ENCODE data around the gene KCNQ1OT1.

KCNQ1OT1 gene

GRCh38 chr11:2609345-2609744, 90.4 kb downstream of the KCNQ1OT1 start:
- Histone ChIP-seq H3K9ac (ENCODE audit: low read length) (no peak overlapping the region), H3K79me2 (ENCODE audit: low read length) (no peaks in the 10 kb centered on the region), H3K9me2 (replicated peaks; ENCODE audit: insufficient read depth, low read length) (no peaks in the 10 kb centered on the region), H2AFZ (ENCODE audit: low read length) (no peak overlapping the region), H3K4me2 (ENCODE audit: low read depth, low read length) (no peak overlapping the region), H3K4me3 (ENCODE audit: low read length) (no peak overlapping the region), H3F3A (ENCODE audit: insufficient read depth, low read length) (no peaks in the 10 kb centered on the region), H4K20me1 (ENCODE audit: insufficient read depth, low read length) (no peaks in the 10 kb centered on the region), H3K4me1 (ENCODE audit: low read length) (no peaks in the 10 kb centered on the region), H3K9me3 (replicated peaks; ENCODE audit: insufficient read depth, low read length) (no peaks in the 10 kb centered on the region), H3K27me3 (replicated peaks; ENCODE audit: insufficient read depth, low read length) (no peaks in the 10 kb centered on the region), H3K27ac (ENCODE audit: low read length) (no peak overlapping the region), H3K36me3 (replicated peaks; ENCODE audit: insufficient read depth, low read length) (no peaks in the 10 kb centered on the region)
- TF ChIP-seq EZH2 (optimal IDR thresholded peaks at IDR 0.05; ENCODE audit: low read depth, low read length) (no peak), CTCF (IDR thresholded peaks at IDR 0.05; ENCODE audit: low read length) (no peak), EZH2phosphoT487 (IDR thresholded peaks at IDR 0.05; ENCODE audit: low read length) (no peak)
- no peak for DNase-seq

DNA sequence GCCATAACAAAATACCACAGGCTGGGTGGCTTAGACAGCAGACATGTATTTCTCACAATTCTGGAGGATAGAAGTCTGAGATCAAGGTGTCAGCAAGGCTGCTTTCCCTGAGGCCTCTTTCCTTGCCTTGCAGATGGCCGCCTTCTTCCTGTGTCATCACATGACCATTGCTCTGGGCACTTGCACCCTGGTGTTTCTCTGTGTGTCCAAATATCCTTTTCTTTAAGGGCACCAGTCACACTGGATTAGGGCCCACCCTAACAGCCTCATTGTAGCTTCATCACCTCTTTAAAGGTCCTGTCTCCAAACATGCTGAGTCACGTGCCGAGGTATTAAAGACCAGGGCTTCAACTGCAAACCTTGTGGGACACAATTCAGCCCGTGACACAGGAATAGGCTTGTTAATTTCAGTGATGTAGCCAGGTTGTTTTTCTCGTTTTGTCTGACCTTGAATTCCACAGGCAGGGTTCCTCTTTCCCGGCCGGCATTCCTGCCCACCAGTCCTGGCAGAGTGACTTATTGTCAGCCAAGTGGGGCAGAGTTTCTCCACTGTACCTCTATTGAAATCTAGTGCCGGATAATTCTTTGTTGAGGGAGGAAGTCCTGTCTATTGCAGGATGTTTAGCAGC, 100.1 kb downstream of the KCNQ1OT1 start:
- Histone ChIP-seq H3K4me3 (ENCODE audit: low read length) (no peak overlapping the region), H2AFZ (ENCODE audit: low read length) (no peak overlapping the region), H3K9ac (ENCODE audit: low read length) (no peak overlapping the region), H3K9me2 (replicated peaks; ENCODE audit: insufficient read depth, low read length) (no peaks in the 10 kb centered on the region), H3K36me3 (replicated peaks; ENCODE audit: insufficient read depth, low read length) (no peaks in the 10 kb centered on the region), H3K79me2 (ENCODE audit: low read length) (no peaks in the 10 kb centered on the region), H3F3A (ENCODE audit: insufficient read depth, low read length) (no peaks in the 10 kb centered on the region), H3K4me1 (ENCODE audit: low read length) (no peaks in the 10 kb centered on the region), H4K20me1 (ENCODE audit: insufficient read depth, low read length) (no peaks in the 10 kb centered on the region), H3K4me2 (ENCODE audit: low read depth, low read length) (no peak overlapping the region), H3K27me3 (replicated peaks; ENCODE audit: insufficient read depth, low read length) (no peaks in the 10 kb centered on the region), H3K9me3 (replicated peaks; ENCODE audit: insufficient read depth, low read length) (no peaks in the 10 kb centered on the region), H3K27ac (ENCODE audit: low read length) (no peak overlapping the region)
- DNase-seq = no peak
- TF ChIP-seq CTCF (IDR thresholded peaks at IDR 0.05; ENCODE audit: low read length) (no peak), EZH2 (optimal IDR thresholded peaks at IDR 0.05; ENCODE audit: low read depth, low read length) (no peak), EZH2phosphoT487 (IDR thresholded peaks at IDR 0.05; ENCODE audit: low read length) (no peak)

DNA sequence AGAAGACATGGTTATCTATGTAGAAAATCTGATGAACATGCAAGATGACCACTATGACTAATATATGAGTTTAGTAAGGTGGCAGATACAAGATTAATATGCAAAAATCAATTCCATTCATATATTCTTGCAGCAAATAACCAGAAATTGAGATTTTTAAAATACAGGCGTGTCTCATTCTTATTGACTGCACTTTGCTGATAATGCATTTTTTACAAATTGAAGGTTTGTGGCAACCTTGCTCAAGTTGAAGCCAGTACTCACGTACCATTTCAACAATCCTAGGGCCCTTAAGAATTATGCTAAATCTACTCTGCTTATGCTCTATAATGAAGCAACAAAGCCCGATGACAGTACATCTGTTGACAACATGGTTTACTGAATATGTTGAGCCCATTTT, 104.6 kb downstream of the KCNQ1OT1 start:
- no peaks in the 10 kb centered on the region for H3K9me2 ChIP-seq (replicated peaks; ENCODE audit: insufficient read depth, low read length)
- H3K4me1 ChIP-seq (ENCODE audit: low read length) = peaks cover 5% of the 10 kb centered on the region; the same call in 1 of the 2 replicates
- H4K20me1 ChIP-seq (ENCODE audit: insufficient read depth, low read length) = no peaks in the 10 kb centered on the region
- H3K4me2 ChIP-seq (ENCODE audit: low read depth, low read length) = no peak overlapping the region
- H3K9me3 ChIP-seq (replicated peaks; ENCODE audit: insufficient read depth, low read length) = no peaks in the 10 kb centered on the region
- H3K36me3 ChIP-seq (replicated peaks; ENCODE audit: insufficient read depth, low read length) = no peaks in the 10 kb centered on the region
- no peaks in the 10 kb centered on the region for H3F3A ChIP-seq (ENCODE audit: insufficient read depth, low read length)
- H3K4me3 ChIP-seq (ENCODE audit: low read length) = no peak overlapping the region
- no peak overlapping the region for H3K27ac ChIP-seq (ENCODE audit: low read length)
- TF ChIP-seq EZH2phosphoT487 (IDR thresholded peaks at IDR 0.05; ENCODE audit: low read length) = no peak
- no peak for TF ChIP-seq CTCF (IDR thresholded peaks at IDR 0.05; ENCODE audit: low read length)
- TF ChIP-seq EZH2 (optimal IDR thresholded peaks at IDR 0.05; ENCODE audit: low read depth, low read length) = no peak
- H3K79me2 ChIP-seq (ENCODE audit: low read length) = no peaks in the 10 kb centered on the region
- H3K9ac ChIP-seq (ENCODE audit: low read length) = no peak overlapping the region
- no peak overlapping the region for H2AFZ ChIP-seq (ENCODE audit: low read length)
- DNase-seq = no peak
- H3K27me3 ChIP-seq (replicated peaks; ENCODE audit: insufficient read depth, low read length) = no peaks in the 10 kb centered on the region
